ENCODE measurements around the gene PRKCH.
A peak's percentile ranks its signal among the peaks of the same experiment; 100 is the strongest.

DNA sequence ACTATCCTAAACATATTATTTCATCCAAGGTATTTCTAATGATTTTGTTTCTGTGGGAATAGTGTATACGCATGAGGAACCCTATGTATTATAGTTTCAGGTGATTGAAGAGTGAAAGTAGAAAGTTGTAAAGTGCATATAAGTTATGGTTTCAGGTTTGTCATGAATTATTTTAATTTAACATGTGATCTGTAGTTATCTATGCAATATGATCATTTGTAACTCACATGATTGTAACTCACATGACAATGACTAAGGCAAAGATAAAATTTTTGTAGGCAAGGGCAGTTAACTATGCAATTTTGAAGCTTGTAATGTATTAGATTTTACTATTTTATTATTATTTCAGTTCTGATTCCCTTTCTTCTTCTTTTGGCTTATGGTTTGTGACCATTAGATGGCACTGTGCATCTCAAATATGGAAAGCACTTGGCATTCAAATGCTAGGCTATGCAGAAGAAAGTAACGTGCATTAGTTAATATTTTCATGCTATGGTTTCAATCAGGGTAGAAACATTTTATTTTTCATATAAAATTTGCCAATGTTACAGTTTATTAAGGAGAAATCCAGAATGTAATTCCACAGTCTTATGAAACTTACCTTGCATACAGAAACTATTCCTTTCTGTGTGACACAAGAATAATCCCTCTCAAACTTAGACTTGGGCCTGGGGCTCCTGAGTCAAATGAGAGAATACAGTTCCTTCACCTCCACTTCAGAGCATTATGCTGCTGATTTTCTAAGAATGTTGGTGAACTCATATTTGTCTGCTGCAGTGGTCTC lies 24.5 kb upstream of the PRKCH start:
- TF ChIP-seq, protein P1, sequence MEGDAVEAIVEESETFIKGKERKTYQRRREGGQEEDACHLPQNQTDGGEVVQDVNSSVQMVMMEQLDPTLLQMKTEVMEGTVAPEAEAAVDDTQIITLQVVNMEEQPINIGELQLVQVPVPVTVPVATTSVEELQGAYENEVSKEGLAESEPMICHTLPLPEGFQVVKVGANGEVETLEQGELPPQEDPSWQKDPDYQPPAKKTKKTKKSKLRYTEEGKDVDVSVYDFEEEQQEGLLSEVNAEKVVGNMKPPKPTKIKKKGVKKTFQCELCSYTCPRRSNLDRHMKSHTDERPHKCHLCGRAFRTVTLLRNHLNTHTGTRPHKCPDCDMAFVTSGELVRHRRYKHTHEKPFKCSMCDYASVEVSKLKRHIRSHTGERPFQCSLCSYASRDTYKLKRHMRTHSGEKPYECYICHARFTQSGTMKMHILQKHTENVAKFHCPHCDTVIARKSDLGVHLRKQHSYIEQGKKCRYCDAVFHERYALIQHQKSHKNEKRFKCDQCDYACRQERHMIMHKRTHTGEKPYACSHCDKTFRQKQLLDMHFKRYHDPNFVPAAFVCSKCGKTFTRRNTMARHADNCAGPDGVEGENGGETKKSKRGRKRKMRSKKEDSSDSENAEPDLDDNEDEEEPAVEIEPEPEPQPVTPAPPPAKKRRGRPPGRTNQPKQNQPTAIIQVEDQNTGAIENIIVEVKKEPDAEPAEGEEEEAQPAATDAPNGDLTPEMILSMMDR (IDR thresholded peaks at IDR 0.05) = peak in 5 of 6 experiments; percentile 44 to 77 (median 62)
- TF ChIP-seq POLR2A (IDR thresholded peaks at IDR 0.05) = no peak

Data from esophagus squamous epithelium (tissue), 4 donors.